ENCODE measurements around the gene NPS. TPM values are rescaled to one million over a fixed set of nuclear protein-coding genes. Genes with fewer than 3 reads are reported as not detected.

Gene NPS
- total and polyA plus RNA-seq, 2 experiments from 2014 or later = not detected

DNA sequence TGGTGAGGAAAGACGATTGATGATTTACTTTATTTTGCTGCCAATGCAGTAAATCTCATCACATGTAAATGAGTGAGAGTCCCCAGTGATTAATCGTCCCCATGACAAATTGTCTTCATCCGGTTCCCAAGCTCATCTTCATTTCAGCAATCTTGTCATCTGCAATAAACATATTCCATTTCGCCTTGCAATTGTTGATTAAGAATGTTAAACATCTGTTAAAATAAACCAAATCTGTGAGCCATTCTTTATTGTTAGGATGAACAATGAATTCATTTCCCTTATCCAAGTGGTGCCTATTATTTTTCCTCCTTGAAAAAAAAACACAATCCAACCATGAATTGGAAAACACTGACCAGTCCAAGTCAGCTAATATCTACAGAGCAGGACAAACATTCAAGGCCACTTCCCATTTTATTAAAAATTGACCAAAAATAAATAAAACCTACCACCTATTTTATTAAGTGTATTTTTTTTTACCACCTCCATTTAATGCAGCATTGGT, 36.5 kb downstream of the NPS start:
- no peak overlapping the region for H3K27ac ChIP-seq
- TF ChIP-seq, protein P1, sequence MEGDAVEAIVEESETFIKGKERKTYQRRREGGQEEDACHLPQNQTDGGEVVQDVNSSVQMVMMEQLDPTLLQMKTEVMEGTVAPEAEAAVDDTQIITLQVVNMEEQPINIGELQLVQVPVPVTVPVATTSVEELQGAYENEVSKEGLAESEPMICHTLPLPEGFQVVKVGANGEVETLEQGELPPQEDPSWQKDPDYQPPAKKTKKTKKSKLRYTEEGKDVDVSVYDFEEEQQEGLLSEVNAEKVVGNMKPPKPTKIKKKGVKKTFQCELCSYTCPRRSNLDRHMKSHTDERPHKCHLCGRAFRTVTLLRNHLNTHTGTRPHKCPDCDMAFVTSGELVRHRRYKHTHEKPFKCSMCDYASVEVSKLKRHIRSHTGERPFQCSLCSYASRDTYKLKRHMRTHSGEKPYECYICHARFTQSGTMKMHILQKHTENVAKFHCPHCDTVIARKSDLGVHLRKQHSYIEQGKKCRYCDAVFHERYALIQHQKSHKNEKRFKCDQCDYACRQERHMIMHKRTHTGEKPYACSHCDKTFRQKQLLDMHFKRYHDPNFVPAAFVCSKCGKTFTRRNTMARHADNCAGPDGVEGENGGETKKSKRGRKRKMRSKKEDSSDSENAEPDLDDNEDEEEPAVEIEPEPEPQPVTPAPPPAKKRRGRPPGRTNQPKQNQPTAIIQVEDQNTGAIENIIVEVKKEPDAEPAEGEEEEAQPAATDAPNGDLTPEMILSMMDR (IDR thresholded peaks at IDR 0.05; ENCODE audit: low read depth, low read length) = no peak
- no peak overlapping the region for H3K4me3 ChIP-seq
- H3K27me3 ChIP-seq = peaks cover 3% of the 10 kb centered on the region
- no peaks in the 10 kb centered on the region for H3K4me1 ChIP-seq (ENCODE audit: low read depth)
- H3K9me3 ChIP-seq (ENCODE audit: low read depth) = no peaks in the 10 kb centered on the region
- H3K36me3 ChIP-seq = no peaks in the 10 kb centered on the region
- DNase-seq (ENCODE audit: low read depth in 1 of 2, low spot score in 1 of 2) = no peak

DNA sequence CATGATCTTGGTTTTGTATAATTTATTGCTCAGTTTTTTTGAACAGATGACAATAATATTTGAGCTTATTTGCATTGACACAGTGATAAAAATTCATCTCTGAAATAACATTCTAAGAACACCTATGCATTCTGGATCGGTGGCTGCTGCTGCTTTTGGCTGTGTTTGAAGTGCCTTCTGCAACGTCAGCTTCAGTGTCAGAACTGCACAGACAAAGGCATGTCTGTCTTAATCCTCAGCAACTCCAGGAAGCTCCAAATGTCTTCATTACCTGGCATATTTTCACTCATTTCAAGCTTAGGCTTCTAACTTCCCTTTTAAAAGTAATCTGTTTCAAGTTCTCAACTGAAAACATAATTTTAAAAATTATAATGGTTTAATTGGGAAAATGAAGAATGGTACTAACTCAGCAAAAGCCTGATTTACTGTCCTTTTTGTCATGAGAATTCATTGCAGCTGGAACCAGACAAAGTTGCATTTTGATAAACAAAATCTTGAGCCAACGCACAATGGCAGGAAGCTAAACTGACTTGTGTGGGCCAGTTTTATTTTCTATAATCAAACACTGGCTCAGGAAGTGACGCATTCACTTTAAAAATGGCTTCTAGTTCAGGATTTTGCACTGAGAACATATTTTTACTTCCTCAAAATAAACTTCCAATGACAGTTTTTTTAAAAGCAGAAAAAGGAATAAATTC, 38.7 kb downstream of the NPS start:
- DNase-seq (ENCODE audit: low read depth in 1 of 2, low spot score in 1 of 2) = no peak
- H3K4me3 ChIP-seq = no peak overlapping the region
- H3K27ac ChIP-seq = no peak overlapping the region
- H3K27me3 ChIP-seq = peaks cover 3% of the 10 kb centered on the region
- no peaks in the 10 kb centered on the region for H3K36me3 ChIP-seq
- TF ChIP-seq, protein P1 (IDR thresholded peaks at IDR 0.05; ENCODE audit: low read depth, low read length) = no peak
- H3K4me1 ChIP-seq (ENCODE audit: low read depth) = no peaks in the 10 kb centered on the region
- H3K9me3 ChIP-seq (ENCODE audit: low read depth) = no peaks in the 10 kb centered on the region

DNA sequence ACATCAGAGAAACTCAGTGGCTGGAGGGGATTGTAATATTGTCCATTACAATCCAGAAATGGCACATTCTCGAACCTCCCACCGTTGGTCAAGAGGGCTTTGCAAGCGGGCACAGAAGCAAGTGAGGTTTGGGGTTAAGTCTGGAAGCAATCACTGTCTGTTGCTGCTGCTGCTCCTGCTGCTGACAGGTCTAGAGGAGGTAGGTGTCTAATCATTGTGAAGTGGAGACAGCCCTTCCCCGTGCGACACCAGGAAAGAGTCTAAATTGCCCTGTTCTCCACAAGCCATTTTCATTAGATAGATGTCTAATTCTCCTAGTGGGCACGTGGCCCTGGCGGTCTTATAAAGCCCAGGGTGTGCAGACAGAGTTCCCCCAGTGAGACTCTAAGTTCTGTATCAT, 43.5 kb downstream of the NPS start:
- TF ChIP-seq, protein P1 (IDR thresholded peaks at IDR 0.05; ENCODE audit: low read depth, low read length) = no peak
- Histone ChIP-seq H3K4me3 (no peak overlapping the region), H3K27me3 (no peaks in the 10 kb centered on the region), H3K36me3 (no peaks in the 10 kb centered on the region), H3K27ac (no peak overlapping the region), H3K9me3 (ENCODE audit: low read depth) (no peaks in the 10 kb centered on the region), H3K4me1 (ENCODE audit: low read depth) (no peaks in the 10 kb centered on the region)
- DNase-seq (ENCODE audit: low read depth in 1 of 2, low spot score in 1 of 2) = peak in 1 of 2 donors; percentile 29

DNA sequence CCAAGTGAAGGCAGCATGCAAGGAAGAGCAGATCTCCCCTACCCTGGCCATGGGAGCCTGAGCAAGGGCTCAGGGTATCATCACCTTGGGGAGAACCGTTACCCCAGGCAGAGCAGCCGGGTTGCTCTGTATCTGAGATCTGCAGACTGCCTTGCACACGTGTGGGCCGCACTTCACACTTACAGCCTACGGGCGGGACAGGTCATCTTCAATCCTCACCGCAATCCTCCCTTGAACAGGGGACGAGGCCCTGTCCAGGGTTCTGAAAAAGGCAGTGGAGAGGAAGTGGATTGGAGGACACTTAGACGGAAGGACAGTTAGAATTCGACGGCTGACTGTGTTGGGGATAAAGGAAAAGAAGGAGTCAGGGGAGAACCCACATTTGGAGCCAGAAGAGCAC, 51.4 kb downstream of the NPS start:
- peak in 1 of 2 donors; percentile 58 for DNase-seq (ENCODE audit: low read depth in 1 of 2, low spot score in 1 of 2)
- Histone ChIP-seq H3K27ac (no peak overlapping the region), H3K9me3 (ENCODE audit: low read depth) (no peaks in the 10 kb centered on the region), H3K27me3 (no peaks in the 10 kb centered on the region), H3K36me3 (no peaks in the 10 kb centered on the region), H3K4me1 (ENCODE audit: low read depth) (no peaks in the 10 kb centered on the region), H3K4me3 (no peak overlapping the region)
- TF ChIP-seq, protein P1 (IDR thresholded peaks at IDR 0.05; ENCODE audit: low read depth, low read length) = no peak

Other genes with a start within 250 kb of the NPS start
- gene FOXI2, start 187.9 kb downstream of the NPS start, total RNA-seq = not detected in 2 replicates
- gene FOXI2, start 187.9 kb downstream of the NPS start, polyA plus RNA-seq = not detected in 2 replicates